Measurements from ENCODE around the gene MTA3.
"Not testable (repeated sequence)": the region's sequence is repeated elsewhere in the genome, so short reads cannot be mapped to it uniquely, and the experiment has no call there.

The MTA3 gene

GRCh38 chr2:42614838-42615237, 46.4 kb downstream of the MTA3 start:
- no peak for DNase-seq

GRCh38 chr2:42618116-42618515, 49.7 kb downstream of the MTA3 start:
- DNase-seq, result no peak

GRCh38 chr2:42618972-42619371, 50.5 kb downstream of the MTA3 start:
- DNase-seq, result peak; percentile 43

- not testable (repeated sequence) for DNase-seq
These were observed 53.2 kb downstream of the MTA3 start for GRCh38 chr2:42621626-42622025.

GRCh38 chr2:42622943-42623676, 54.7 kb downstream of the MTA3 start:
- no peak for DNase-seq

- no peak for DNase-seq
These were observed 55.6 kb downstream of the MTA3 start for GRCh38 chr2:42624047-42624446.

GRCh38 chr2:42628024-42628423, 59.6 kb downstream of the MTA3 start:
- not testable (repeated sequence) for DNase-seq

- DNase-seq, result no peak
These were observed 68.5 kb downstream of the MTA3 start for GRCh38 chr2:42636934-42637333.

GRCh38 chr2:42638080-42638784, 69.8 kb downstream of the MTA3 start:
- DNase-seq, result no peak

GRCh38 chr2:42639340-42640077, 71.1 kb downstream of the MTA3 start:
- DNase-seq, result no peak

- no peak for DNase-seq
These were observed 71.8 kb downstream of the MTA3 start for GRCh38 chr2:42640261-42640660.

- not testable (repeated sequence) for DNase-seq
These were observed 73.9 kb downstream of the MTA3 start for GRCh38 chr2:42642371-42642770.

GRCh38 chr2:42645551-42645950, 77.1 kb downstream of the MTA3 start:
- DNase-seq, result no peak

- DNase-seq, result no peak
These were observed 80.4 kb downstream of the MTA3 start for GRCh38 chr2:42648796-42649195.

- no peak for DNase-seq
These were observed 82.6 kb downstream of the MTA3 start for GRCh38 chr2:42651057-42651456.

- DNase-seq, result peak; percentile 27
These were observed 83.7 kb downstream of the MTA3 start for GRCh38 chr2:42652086-42652485.

- no peak for DNase-seq
These were observed 84.6 kb downstream of the MTA3 start for GRCh38 chr2:42653039-42653438.

GRCh38 chr2:42653908-42654445, 85.5 kb downstream of the MTA3 start:
- no peak for DNase-seq

- DNase-seq, result no peak
These were observed 89.9 kb downstream of the MTA3 start for GRCh38 chr2:42658306-42658705.

GRCh38 chr2:42659609-42660008, 91.2 kb downstream of the MTA3 start:
- no peak for DNase-seq

GRCh38 chr2:42663106-42663780, 94.8 kb downstream of the MTA3 start:
- DNase-seq, result peak; percentile 72

- DNase-seq, result no peak
These were observed 95.4 kb downstream of the MTA3 start for GRCh38 chr2:42663828-42664227.
